Gastroesophageal sphincter (tissue), 3 donors: ENCODE results near the gene TNS1.

Experiments used
- POLR2A ChIP-seq, 2 donors: fragments of 450-650 bp; IDR thresholded peaks; one replicate each; pipeline ENCODE4 v1.6.1; 2017; ENCODE audit warnings: antibody characterized with exemption in 2 of 2, mild to moderate bottlenecking in 2 of 2, moderate library complexity in 1 of 2
- TF ChIP-seq, protein P1 (sequence below), 4 experiments: fragments of 200-600 bp in 2 of 4; fragments of 450-650 bp in 2 of 4; sonication (generic) in 1 of 4; IDR thresholded peaks; one replicate each; pipeline ENCODE4 v1.5.1; 2017 to 2019; ENCODE audit warnings: antibody characterized with exemption in 4 of 4, mild to moderate bottlenecking in 2 of 4, moderate library complexity in 2 of 4

DNA sequence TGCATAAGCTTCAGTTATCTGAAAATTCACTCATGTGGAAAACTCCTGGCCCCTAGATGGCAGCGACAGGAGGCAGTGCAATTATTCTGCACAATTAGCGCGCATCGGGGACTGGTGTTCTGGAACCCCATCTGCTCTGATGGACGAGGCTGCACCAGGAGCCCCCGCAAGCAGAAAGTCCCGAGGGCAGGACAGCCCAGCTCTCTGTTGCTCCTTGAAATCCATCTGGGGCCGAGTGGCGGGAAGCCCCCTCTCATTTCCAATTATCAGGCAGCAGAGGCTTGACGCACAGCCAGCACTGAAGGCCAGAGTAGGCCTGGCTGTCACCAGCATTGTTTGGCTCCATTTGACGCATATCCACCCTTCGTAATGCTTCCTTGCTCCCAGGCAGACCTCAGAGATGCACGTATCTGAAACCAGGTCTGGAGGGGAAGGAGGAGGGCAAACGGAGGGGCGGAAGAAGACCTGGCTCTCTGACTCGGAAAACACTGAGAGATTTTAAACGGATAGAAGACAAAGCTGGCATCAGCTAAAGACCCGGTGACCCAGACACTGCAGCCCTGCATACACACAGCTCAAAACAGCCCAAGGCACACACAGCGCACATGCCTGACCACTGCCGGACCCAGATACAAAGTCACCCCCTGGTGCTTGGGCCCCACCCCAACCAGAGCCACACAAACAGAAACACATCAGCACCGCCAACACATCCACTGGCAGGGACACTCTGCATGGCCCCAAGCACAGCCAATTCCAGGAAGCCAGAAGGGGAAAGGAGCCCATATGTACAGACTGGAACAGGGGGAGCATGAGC, 69.8 kb downstream of the TNS1 start:
- no peak for TF ChIP-seq POLR2A (IDR thresholded peaks at IDR 0.05)
- TF ChIP-seq, protein P1, sequence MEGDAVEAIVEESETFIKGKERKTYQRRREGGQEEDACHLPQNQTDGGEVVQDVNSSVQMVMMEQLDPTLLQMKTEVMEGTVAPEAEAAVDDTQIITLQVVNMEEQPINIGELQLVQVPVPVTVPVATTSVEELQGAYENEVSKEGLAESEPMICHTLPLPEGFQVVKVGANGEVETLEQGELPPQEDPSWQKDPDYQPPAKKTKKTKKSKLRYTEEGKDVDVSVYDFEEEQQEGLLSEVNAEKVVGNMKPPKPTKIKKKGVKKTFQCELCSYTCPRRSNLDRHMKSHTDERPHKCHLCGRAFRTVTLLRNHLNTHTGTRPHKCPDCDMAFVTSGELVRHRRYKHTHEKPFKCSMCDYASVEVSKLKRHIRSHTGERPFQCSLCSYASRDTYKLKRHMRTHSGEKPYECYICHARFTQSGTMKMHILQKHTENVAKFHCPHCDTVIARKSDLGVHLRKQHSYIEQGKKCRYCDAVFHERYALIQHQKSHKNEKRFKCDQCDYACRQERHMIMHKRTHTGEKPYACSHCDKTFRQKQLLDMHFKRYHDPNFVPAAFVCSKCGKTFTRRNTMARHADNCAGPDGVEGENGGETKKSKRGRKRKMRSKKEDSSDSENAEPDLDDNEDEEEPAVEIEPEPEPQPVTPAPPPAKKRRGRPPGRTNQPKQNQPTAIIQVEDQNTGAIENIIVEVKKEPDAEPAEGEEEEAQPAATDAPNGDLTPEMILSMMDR (IDR thresholded peaks at IDR 0.05): peak in 2 of 4 experiments; percentile 9 to 17
